ENCODE data around the gene RAB6B.

GRCh38 chr3:133921592-133921991 is 25.9 kb upstream of the RAB6B start:
- TF ChIP-seq CTCF (IDR thresholded peaks at IDR 0.05; ENCODE audit: low read depth, low read length) (no peak), EZH2phosphoT487 (IDR thresholded peaks at IDR 0.05; ENCODE audit: low read depth) (no peak)

All from OCI-LY3 (cell line).